ENCODE measurements around the gene OR4P4. TPM values are rescaled to one million over a fixed set of nuclear protein-coding genes. Genes with fewer than 3 reads are reported as not detected.

OR4P4 gene
- total RNA-seq, 1 experiment from 2014 or later: not detected

DNA sequence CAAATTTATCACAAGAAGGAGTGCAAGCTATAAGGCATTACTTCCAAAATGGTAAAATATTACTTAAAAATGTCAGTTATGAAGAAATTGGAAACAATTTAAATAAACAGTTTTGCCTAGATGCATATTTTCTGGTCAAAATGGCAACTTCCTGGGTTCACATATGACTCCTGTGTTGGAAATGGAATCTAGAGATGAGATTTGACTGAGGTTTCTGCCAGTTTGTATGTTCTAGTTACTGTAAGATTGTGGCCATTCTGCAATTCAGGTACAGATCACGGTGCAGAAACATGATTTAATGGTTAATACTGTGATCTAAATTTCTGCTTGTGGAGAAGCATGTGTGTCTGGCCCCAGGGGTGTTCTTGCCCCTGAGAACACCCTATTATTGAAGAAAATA lies 23.7 kb downstream of the OR4P4 start:
- H3K27me3 ChIP-seq (ENCODE audit: insufficient read depth, low read length): no peaks in the 10 kb centered on the region
- no peak overlapping the region for H2BK120ac ChIP-seq (ENCODE audit: low read depth, low read length, poor library complexity, severe bottlenecking)
- no peaks in the 10 kb centered on the region for H3K23me2 ChIP-seq (ENCODE audit: insufficient read length, low read depth, low read length, poor library complexity, severe bottlenecking)
- H3K27ac ChIP-seq (ENCODE audit: insufficient read length, low read depth, low read length): no peak overlapping the region
- peaks cover 52% of the 10 kb centered on the region for H3K9me3 ChIP-seq (ENCODE audit: control insufficient read depth, low read depth, low read length)
- H3K27me3 Mint-ChIP-seq (ENCODE audit: low read depth): no peaks in the 10 kb centered on the region
- no peak overlapping the region for H3K4me2 ChIP-seq (ENCODE audit: insufficient read depth, insufficient read length, low read length)
- H2BK20ac ChIP-seq (ENCODE audit: low read depth, low read length, poor library complexity, severe bottlenecking): no peak overlapping the region
- no peak overlapping the region for H2BK12ac ChIP-seq (ENCODE audit: insufficient read length, low read depth, low read length)
- H3K18ac ChIP-seq (ENCODE audit: insufficient read length, low read depth, low read length): no peak overlapping the region
- H3K27ac Mint-ChIP-seq: no peak overlapping the region
- WGBS (ENCODE audit: extremely low coverage, insufficient read length, low lambda C conversion rate): no CpG with 5 or more reads among the region's 1 CpG
- H3T11ph ChIP-seq (ENCODE audit: low read length): no peak overlapping the region
- TF ChIP-seq, protein P1, sequence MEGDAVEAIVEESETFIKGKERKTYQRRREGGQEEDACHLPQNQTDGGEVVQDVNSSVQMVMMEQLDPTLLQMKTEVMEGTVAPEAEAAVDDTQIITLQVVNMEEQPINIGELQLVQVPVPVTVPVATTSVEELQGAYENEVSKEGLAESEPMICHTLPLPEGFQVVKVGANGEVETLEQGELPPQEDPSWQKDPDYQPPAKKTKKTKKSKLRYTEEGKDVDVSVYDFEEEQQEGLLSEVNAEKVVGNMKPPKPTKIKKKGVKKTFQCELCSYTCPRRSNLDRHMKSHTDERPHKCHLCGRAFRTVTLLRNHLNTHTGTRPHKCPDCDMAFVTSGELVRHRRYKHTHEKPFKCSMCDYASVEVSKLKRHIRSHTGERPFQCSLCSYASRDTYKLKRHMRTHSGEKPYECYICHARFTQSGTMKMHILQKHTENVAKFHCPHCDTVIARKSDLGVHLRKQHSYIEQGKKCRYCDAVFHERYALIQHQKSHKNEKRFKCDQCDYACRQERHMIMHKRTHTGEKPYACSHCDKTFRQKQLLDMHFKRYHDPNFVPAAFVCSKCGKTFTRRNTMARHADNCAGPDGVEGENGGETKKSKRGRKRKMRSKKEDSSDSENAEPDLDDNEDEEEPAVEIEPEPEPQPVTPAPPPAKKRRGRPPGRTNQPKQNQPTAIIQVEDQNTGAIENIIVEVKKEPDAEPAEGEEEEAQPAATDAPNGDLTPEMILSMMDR (conservative IDR thresholded peaks at IDR 0.05): no peak
- H4K20me1 ChIP-seq (ENCODE audit: control insufficient read depth, insufficient read depth, insufficient read length): no peaks in the 10 kb centered on the region
- H3K79me2 ChIP-seq (ENCODE audit: insufficient read depth, low read length): no peaks in the 10 kb centered on the region
- no peak for DNase-seq
- no peak overlapping the region for H3K14ac ChIP-seq (ENCODE audit: insufficient read depth, low read length)
- no peaks in the 10 kb centered on the region for H3K79me1 ChIP-seq (ENCODE audit: insufficient read depth, low read depth, low read length, poor library complexity, severe bottlenecking)
- no peaks in the 10 kb centered on the region for H3K4me1 Mint-ChIP-seq
- H4K8ac ChIP-seq (replicated peaks; ENCODE audit: insufficient read length, low read depth, low read length): no peak overlapping the region
- no peak overlapping the region for H2AK5ac ChIP-seq (ENCODE audit: insufficient read length, low read length)
- H3K4ac ChIP-seq (ENCODE audit: low read depth, low read length): no peak overlapping the region
- peaks cover 0 to 7% (median 0%) of the 10 kb centered on the region in 3 experiments; a peak in 2 of 7 replicates for H3K36me3 Mint-ChIP-seq (ENCODE audit: insufficient read depth in 1 of 3, low read depth in 3 of 3)
- no peak overlapping the region for H4K5ac ChIP-seq (ENCODE audit: insufficient read length, low read depth, low read length)
- H3K9me3 Mint-ChIP-seq: peaks cover 50 to 57% of the 10 kb centered on the region in 2 experiments
- no peaks in the 10 kb centered on the region for H3K4me1 ChIP-seq (ENCODE audit: insufficient read depth, low read length)
- no peak overlapping the region for H3K56ac ChIP-seq (ENCODE audit: insufficient read length, low read depth, low read length)
- H2AFZ ChIP-seq (ENCODE audit: low read length): no peak overlapping the region
- no peak overlapping the region for H3K9ac ChIP-seq (ENCODE audit: extremely low read depth, insufficient read length, low read length)
- H4K91ac ChIP-seq (ENCODE audit: insufficient read length, low read depth, low read length): no peak overlapping the region
- H2BK15ac ChIP-seq (ENCODE audit: low read depth, low read length): no peak overlapping the region
- no peak overlapping the region for H3K4me3 Mint-ChIP-seq
- no peak overlapping the region for H3K23ac ChIP-seq (ENCODE audit: insufficient read length, low read depth, low read length)
- no peak overlapping the region for H2BK5ac ChIP-seq (ENCODE audit: insufficient read length, low read length)

Data from H9 (cell line).